ENCODE measurements around the gene TTR. TPM values are rescaled to one million over a fixed set of nuclear protein-coding genes. Genes with fewer than 3 reads are reported as not detected.

The TTR gene
- total and polyA plus RNA-seq, 2 of the 13 experiments (the other 11 are each of a cell fraction or from before 2014, with no cell fraction given): 91.3 to 496 TPM

DNA sequence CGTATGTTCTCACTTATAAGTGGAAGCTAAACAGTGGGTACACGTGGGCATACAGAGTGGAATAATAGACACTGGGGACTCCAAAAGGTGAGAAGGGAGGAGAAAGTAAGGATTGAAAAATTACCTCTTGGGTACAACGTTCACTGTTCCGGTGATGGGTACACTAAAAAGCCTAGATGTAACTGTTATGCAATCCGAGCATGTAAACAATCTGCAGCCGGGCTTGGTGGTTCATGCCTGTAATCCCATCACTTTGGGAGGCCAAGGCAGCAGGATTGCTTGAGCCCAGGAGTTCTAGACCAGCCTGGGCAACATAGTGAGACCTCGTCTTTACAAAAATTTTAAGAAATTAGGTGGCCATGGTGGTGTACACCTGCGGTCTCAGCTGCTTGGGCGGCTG, 33.1 kb upstream of the TTR start (continued):
- TF ChIP-seq AHDC1 (CRISPR knock-in tag; IDR thresholded peaks at IDR 0.05; ENCODE audit: borderline replicate concordance) (peak; percentile 72; the same call in 1 of the 2 replicates), ZFP1 (CRISPR knock-in tag; IDR thresholded peaks at IDR 0.05) (no peak), ZNF670 (CRISPR knock-in tag; IDR thresholded peaks at IDR 0.05; ENCODE audit: borderline replicate concordance) (no peak), RXRB (CRISPR knock-in tag; IDR thresholded peaks at IDR 0.05; ENCODE audit: borderline replicate concordance) (peak; percentile 68), ZNF34 (CRISPR knock-in tag; IDR thresholded peaks at IDR 0.05; ENCODE audit: borderline replicate concordance) (no peak), ELF3 (CRISPR knock-in tag; IDR thresholded peaks at IDR 0.05) (0 out of 2 replicates have a peak, but pooled peaks have one; percentile 29), KDM2A (CRISPR knock-in tag; IDR thresholded peaks at IDR 0.05; ENCODE audit: borderline replicate concordance, low read depth) (0 out of 2 replicates have a peak, but pooled peaks have one; percentile 44), SP5 (CRISPR knock-in tag; IDR thresholded peaks at IDR 0.05; ENCODE audit: borderline replicate concordance, low read depth) (0 out of 2 replicates have a peak, but pooled peaks have one; percentile 15), SSRP1 (CRISPR knock-in tag; IDR thresholded peaks at IDR 0.05) (no peak), RFXAP (CRISPR knock-in tag; IDR thresholded peaks at IDR 0.05; ENCODE audit: borderline replicate concordance) (0 out of 2 replicates have a peak, but pooled peaks have one; percentile 33), KLF9 (CRISPR knock-in tag; IDR thresholded peaks at IDR 0.05; ENCODE audit: low read depth) (no peak), SMC3 (IDR thresholded peaks at IDR 0.05; ENCODE audit: low read length) (no peak), KDM6A (CRISPR knock-in tag; IDR thresholded peaks at IDR 0.05; ENCODE audit: low read depth) (no peak), ZNF614 (CRISPR knock-in tag; IDR thresholded peaks at IDR 0.05; ENCODE audit: borderline replicate concordance) (no peak), NFKB2 (CRISPR knock-in tag; IDR thresholded peaks at IDR 0.05; ENCODE audit: borderline replicate concordance) (no peak), ZNF362 (CRISPR knock-in tag; IDR thresholded peaks at IDR 0.05; ENCODE audit: borderline replicate concordance) (peak; percentile 61; the same call in 1 of the 2 replicates)
- TF ChIP-seq, protein P1, sequence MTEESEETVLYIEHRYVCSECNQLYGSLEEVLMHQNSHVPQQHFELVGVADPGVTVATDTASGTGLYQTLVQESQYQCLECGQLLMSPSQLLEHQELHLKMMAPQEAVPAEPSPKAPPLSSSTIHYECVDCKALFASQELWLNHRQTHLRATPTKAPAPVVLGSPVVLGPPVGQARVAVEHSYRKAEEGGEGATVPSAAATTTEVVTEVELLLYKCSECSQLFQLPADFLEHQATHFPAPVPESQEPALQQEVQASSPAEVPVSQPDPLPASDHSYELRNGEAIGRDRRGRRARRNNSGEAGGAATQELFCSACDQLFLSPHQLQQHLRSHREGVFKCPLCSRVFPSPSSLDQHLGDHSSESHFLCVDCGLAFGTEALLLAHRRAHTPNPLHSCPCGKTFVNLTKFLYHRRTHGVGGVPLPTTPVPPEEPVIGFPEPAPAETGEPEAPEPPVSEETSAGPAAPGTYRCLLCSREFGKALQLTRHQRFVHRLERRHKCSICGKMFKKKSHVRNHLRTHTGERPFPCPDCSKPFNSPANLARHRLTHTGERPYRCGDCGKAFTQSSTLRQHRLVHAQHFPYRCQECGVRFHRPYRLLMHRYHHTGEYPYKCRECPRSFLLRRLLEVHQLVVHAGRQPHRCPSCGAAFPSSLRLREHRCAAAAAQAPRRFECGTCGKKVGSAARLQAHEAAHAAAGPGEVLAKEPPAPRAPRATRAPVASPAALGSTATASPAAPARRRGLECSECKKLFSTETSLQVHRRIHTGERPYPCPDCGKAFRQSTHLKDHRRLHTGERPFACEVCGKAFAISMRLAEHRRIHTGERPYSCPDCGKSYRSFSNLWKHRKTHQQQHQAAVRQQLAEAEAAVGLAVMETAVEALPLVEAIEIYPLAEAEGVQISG (CRISPR knock-in tag; IDR thresholded peaks at IDR 0.05): peak; percentile 43; the same call in 1 of the 2 replicates
- TF ChIP-seq, protein P2, sequence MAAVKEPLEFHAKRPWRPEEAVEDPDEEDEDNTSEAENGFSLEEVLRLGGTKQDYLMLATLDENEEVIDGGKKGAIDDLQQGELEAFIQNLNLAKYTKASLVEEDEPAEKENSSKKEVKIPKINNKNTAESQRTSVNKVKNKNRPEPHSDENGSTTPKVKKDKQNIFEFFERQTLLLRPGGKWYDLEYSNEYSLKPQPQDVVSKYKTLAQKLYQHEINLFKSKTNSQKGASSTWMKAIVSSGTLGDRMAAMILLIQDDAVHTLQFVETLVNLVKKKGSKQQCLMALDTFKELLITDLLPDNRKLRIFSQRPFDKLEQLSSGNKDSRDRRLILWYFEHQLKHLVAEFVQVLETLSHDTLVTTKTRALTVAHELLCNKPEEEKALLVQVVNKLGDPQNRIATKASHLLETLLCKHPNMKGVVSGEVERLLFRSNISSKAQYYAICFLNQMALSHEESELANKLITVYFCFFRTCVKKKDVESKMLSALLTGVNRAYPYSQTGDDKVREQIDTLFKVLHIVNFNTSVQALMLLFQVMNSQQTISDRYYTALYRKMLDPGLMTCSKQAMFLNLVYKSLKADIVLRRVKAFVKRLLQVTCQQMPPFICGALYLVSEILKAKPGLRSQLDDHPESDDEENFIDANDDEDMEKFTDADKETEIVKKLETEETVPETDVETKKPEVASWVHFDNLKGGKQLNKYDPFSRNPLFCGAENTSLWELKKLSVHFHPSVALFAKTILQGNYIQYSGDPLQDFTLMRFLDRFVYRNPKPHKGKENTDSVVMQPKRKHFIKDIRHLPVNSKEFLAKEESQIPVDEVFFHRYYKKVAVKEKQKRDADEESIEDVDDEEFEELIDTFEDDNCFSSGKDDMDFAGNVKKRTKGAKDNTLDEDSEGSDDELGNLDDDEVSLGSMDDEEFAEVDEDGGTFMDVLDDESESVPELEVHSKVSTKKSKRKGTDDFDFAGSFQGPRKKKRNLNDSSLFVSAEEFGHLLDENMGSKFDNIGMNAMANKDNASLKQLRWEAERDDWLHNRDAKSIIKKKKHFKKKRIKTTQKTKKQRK (IDR thresholded peaks at IDR 0.05; ENCODE audit: low read length): no peak

Data from HepG2 (cell line).